ENCODE measurements around the gene COX20. TPM values are rescaled to one million over a fixed set of nuclear protein-coding genes. Genes with fewer than 3 reads are reported as not detected.

The COX20 gene
- total RNA-seq, 2 experiments from 2014 or later, result 33.1 to 34.7 TPM

DNA sequence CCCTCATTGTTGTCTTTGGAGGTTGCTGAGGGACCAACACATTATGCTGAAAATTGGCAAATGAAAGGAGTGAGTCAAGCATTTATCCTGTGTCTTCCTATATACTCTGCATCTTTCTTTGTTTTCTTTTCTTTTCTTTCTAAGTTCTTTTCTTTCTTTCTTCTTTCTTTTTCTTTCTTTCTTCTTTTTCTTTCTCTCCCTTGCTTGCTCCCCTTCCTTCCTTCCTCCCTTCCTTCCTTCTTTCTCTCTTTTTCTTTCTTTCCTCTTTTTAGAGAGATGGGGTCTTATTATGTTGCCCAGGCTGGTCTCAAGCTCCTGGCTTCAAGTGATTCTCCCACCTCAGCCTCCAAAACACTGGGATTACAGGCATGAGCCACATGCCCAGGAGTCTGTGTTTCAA is 28.3 kb upstream of the COX20 start:
- Mint-ChIP-seq H3K9me3 (no peaks in the 10 kb centered on the region), H3K4me3 (no peak overlapping the region), H3K36me3 (ENCODE audit: low read depth) (no peaks in the 10 kb centered on the region), H3K27ac (no peak overlapping the region), H3K27me3 (peaks cover 4% of the 10 kb centered on the region), H3K4me1 (ENCODE audit: low read depth) (no peaks in the 10 kb centered on the region)
- intact Hi-C loops (cut with micrococcal nuclease), result no loop called here
- ATAC-seq, result no peak
- no peak for DNase-seq
- TF ChIP-seq, protein P1, sequence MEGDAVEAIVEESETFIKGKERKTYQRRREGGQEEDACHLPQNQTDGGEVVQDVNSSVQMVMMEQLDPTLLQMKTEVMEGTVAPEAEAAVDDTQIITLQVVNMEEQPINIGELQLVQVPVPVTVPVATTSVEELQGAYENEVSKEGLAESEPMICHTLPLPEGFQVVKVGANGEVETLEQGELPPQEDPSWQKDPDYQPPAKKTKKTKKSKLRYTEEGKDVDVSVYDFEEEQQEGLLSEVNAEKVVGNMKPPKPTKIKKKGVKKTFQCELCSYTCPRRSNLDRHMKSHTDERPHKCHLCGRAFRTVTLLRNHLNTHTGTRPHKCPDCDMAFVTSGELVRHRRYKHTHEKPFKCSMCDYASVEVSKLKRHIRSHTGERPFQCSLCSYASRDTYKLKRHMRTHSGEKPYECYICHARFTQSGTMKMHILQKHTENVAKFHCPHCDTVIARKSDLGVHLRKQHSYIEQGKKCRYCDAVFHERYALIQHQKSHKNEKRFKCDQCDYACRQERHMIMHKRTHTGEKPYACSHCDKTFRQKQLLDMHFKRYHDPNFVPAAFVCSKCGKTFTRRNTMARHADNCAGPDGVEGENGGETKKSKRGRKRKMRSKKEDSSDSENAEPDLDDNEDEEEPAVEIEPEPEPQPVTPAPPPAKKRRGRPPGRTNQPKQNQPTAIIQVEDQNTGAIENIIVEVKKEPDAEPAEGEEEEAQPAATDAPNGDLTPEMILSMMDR (IDR thresholded peaks at IDR 0.05), result no peak
- ChIA-PET CTCF (interaction anchor here (1.0 to 1.9 kb wide), 2 partner anchors 10 to 236 kb away, joined by 3 to 9 read pairs; no protein-coding TSS in a partner anchor), POLR2A (no interaction called here)

DNA sequence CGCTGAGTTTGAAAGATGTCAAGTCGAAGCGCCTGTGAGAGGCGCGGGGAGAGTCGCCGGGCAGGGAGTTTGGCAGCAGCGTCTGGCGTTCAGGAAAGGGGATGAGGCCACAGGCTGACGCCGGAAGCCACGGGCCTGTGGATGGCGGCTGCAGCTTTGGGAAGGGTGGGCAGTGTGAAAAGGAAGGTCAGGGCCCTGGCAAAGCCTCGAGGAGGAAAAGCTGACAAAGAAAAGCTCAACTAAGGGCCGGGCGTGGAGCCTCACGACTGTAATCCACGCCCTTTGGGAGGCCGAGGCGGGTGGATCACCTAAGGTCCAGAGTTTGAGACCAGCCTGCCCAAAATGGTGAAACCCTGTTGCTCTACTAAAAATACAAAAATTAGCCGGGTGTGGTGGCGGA is 25.2 kb upstream of the COX20 start:
- intact Hi-C loops (cut with micrococcal nuclease), result no loop called here
- TF ChIP-seq, protein P1 (IDR thresholded peaks at IDR 0.05), result no peak

DNA sequence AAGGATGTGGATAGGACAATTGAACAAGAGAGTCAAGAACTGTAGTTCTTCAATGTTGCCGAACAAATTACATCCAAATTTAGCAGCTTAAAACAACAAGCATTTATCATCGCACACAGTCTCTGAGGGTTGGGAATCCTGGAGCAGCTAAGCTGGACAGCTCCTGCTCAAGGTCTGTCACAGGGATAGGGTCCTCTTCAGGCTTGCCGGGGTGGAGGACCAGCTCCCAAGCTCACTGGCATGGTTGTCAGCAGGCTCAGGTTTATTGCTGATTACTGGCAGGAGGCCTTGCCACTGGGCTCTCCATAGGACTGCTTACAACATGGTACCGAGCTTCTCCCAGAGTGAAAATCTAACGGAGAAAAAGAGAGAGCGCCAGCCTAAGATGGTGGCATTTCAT is 22.1 kb upstream of the COX20 start:
- ATAC-seq, result no peak
- no peak overlapping the region for H3K27ac Mint-ChIP-seq
- no peak for DNase-seq
- TF ChIP-seq, protein P1 (IDR thresholded peaks at IDR 0.05), result no peak
- H3K36me3 Mint-ChIP-seq (ENCODE audit: low read depth), result no peaks in the 10 kb centered on the region
- peaks cover 9% of the 10 kb centered on the region for H3K4me1 Mint-ChIP-seq (ENCODE audit: low read depth)
- H3K9me3 Mint-ChIP-seq, result no peaks in the 10 kb centered on the region
- H3K27me3 Mint-ChIP-seq, result peaks cover 1% of the 10 kb centered on the region
- ChIA-PET CTCF (interaction anchor here (0.5 to 1.4 kb wide), 3 partner anchors 12 to 229 kb away, joined by 3 to 5 read pairs (median 3); no protein-coding TSS in a partner anchor), POLR2A (interaction anchor here (1.0 kb wide), 1 partner anchor 12 kb away, joined by 3 read pairs; no protein-coding TSS in a partner anchor)
- H3K4me3 Mint-ChIP-seq, result no peak overlapping the region
- intact Hi-C loops (cut with micrococcal nuclease), result no loop called here

More for the DNA sequence above, 25.2 kb upstream of the COX20 start:
- Mint-ChIP-seq H3K27ac (no peak overlapping the region), H3K4me1 (ENCODE audit: low read depth) (peaks cover 9% of the 10 kb centered on the region), H3K9me3 (no peaks in the 10 kb centered on the region), H3K36me3 (ENCODE audit: low read depth) (no peaks in the 10 kb centered on the region), H3K27me3 (peaks cover 5% of the 10 kb centered on the region), H3K4me3 (no peak overlapping the region)
- CTCF ChIA-PET, result interaction anchor here (2.4 kb wide), 2 partner anchors 9 to 14 kb away, joined by 6 to 8 read pairs; no protein-coding TSS in a partner anchor
- DNase-seq, result no peak
- POLR2A ChIA-PET, result no interaction called here
- ATAC-seq, result no peak

GRCh38 chr1:244815600-244816099 is 19.8 kb upstream of the COX20 start:
- TF ChIP-seq, protein P1 (IDR thresholded peaks at IDR 0.05), result no peak
- Mint-ChIP-seq H3K27ac (no peak overlapping the region), H3K4me3 (no peak overlapping the region), H3K36me3 (ENCODE audit: low read depth) (no peaks in the 10 kb centered on the region), H3K27me3 (peaks cover 1% of the 10 kb centered on the region), H3K4me1 (ENCODE audit: low read depth) (peaks cover 9% of the 10 kb centered on the region), H3K9me3 (no peaks in the 10 kb centered on the region)
- DNase-seq (no peak), ATAC-seq (no peak)
- ChIA-PET POLR2A (no interaction called here), CTCF (no interaction called here)
- intact Hi-C loops (cut with micrococcal nuclease), result no loop called here

GRCh38 chr1:244817415-244817894 is 18.0 kb upstream of the COX20 start:
- no peaks in the 10 kb centered on the region for H3K9me3 Mint-ChIP-seq
- no peak overlapping the region for H3K27ac Mint-ChIP-seq
- intact Hi-C loops (cut with micrococcal nuclease), result no loop called here
- DNase-seq (no peak), ATAC-seq (no peak)
- ChIA-PET POLR2A (no interaction called here), CTCF (no interaction called here)
- no peaks in the 10 kb centered on the region for H3K36me3 Mint-ChIP-seq (ENCODE audit: low read depth)
- peaks cover 9% of the 10 kb centered on the region for H3K4me1 Mint-ChIP-seq (ENCODE audit: low read depth)
- no peak overlapping the region for H3K4me3 Mint-ChIP-seq
- H3K27me3 Mint-ChIP-seq, result peaks cover 1% of the 10 kb centered on the region
- TF ChIP-seq, protein P1 (IDR thresholded peaks at IDR 0.05), result no peak

Data from activated CD8-positive, alpha-beta T cell treated with anti-CD3 and anti-CD28 coated beads for 36 hours (primary cell).